Measurements from ENCODE around the gene MSANTD3.

MSANTD3 gene

GRCh38 chr9:100466829-100467221, 39.9 kb downstream of the MSANTD3 start:
- no peak for DNase-seq

- DNase-seq = no peak
Measured at GRCh38 chr9:100468041-100468440, 41.1 kb downstream of the MSANTD3 start.

GRCh38 chr9:100472268-100472667, 45.3 kb downstream of the MSANTD3 start:
- no peak for DNase-seq

GRCh38 chr9:100472788-100473275, 45.9 kb downstream of the MSANTD3 start, which contains the start of gene TMEFF1:
Gene TMEFF1, plus strand, starts transcription at chr9:100473149. Its CDS starts 396 bp downstream, at chr9:100473545.
- DNase-seq = peak; percentile 22

- DNase-seq = peak; percentile 17
Measured at GRCh38 chr9:100473276-100474081, 46.5 kb downstream of the MSANTD3 start.

- no peak for DNase-seq
Measured at GRCh38 chr9:100474082-100474923, 47.4 kb downstream of the MSANTD3 start.

GRCh38 chr9:100474924-100475276, 48.0 kb downstream of the MSANTD3 start:
- no peak for DNase-seq

GRCh38 chr9:100477241-100477640, 50.3 kb downstream of the MSANTD3 start:
- no peak for DNase-seq

- DNase-seq = no peak
Measured at GRCh38 chr9:100478192-100478591, 51.2 kb downstream of the MSANTD3 start.

- no peak for DNase-seq
Measured at GRCh38 chr9:100479820-100480219, 52.9 kb downstream of the MSANTD3 start.

GRCh38 chr9:100485196-100485595, 58.3 kb downstream of the MSANTD3 start:
- DNase-seq = no peak

- DNase-seq = no peak
Measured at GRCh38 chr9:100486479-100487176, 59.7 kb downstream of the MSANTD3 start.

GRCh38 chr9:100488177-100488576, 61.2 kb downstream of the MSANTD3 start:
- no peak for DNase-seq

- no peak for DNase-seq
Measured at GRCh38 chr9:100489836-100490235, 62.9 kb downstream of the MSANTD3 start.

GRCh38 chr9:100492952-100493351, 66.0 kb downstream of the MSANTD3 start:
- no peak for DNase-seq

GRCh38 chr9:100498592-100498991, 71.6 kb downstream of the MSANTD3 start:
- DNase-seq = no peak

- DNase-seq = no peak
Measured at GRCh38 chr9:100499460-100499859, 72.5 kb downstream of the MSANTD3 start.

GRCh38 chr9:100499866-100500265, 72.9 kb downstream of the MSANTD3 start:
- no peak for DNase-seq
